Stimulated activated CD8-positive, alpha-beta memory T cell treated with anti-CD3 and anti-CD28 coated beads, Interleukin-15, amount 100 ng/mL, for 4 hours (primary cell): ENCODE data around the gene B2M.
"Not testable (repeated sequence)": the region's sequence is repeated elsewhere in the genome, so short reads cannot be mapped to it uniquely, and the experiment has no call there.

Experiments
- DNase-seq, 2 donors: peaks; one replicate each; pipeline ENCODE4 v3.0.0-alpha.2; 2020; ENCODE audit warnings: low read depth in 2 of 2

B2M gene

GRCh38 chr15:44698641-44699040, 12.7 kb upstream of the B2M start:
- DNase-seq: no peak

GRCh38 chr15:44700676-44701075, 10.6 kb upstream of the B2M start:
- not testable (repeated sequence) for DNase-seq

GRCh38 chr15:44705986-44706385, 5.3 kb upstream of the B2M start:
- DNase-seq: no peak

GRCh38 chr15:44706401-44706800, 4.9 kb upstream of the B2M start:
- DNase-seq: no peak

- no peak for DNase-seq
These were observed 4.2 kb upstream of the B2M start for GRCh38 chr15:44706946-44707636.

GRCh38 chr15:44710236-44711095, 851 bp upstream of the B2M start:
- DNase-seq: no peak

- peak; percentile 44 to 45 for DNase-seq
These were observed 527 bp downstream of the B2M start for GRCh38 chr15:44711743-44712345.

- DNase-seq: peak in 1 of 2 donors; percentile 54
These were observed 1.2 kb downstream of the B2M start for GRCh38 chr15:44712346-44713005.

GRCh38 chr15:44713006-44713966, 2.0 kb downstream of the B2M start:
- no peak for DNase-seq

- no peak for DNase-seq
These were observed 4.0 kb downstream of the B2M start for GRCh38 chr15:44715142-44715796.

- no peak for DNase-seq
These were observed 4.5 kb downstream of the B2M start for GRCh38 chr15:44715797-44716334.

GRCh38 chr15:44716983-44717602, 5.8 kb downstream of the B2M start:
- DNase-seq: no peak

GRCh38 chr15:44718180-44718926, 7.0 kb downstream of the B2M start:
- DNase-seq: no peak

GRCh38 chr15:44718927-44719292, 7.6 kb downstream of the B2M start:
- DNase-seq: no peak

- DNase-seq: no peak
These were observed 8.1 kb downstream of the B2M start for GRCh38 chr15:44719293-44719999.

- DNase-seq: not testable (repeated sequence)
These were observed 8.7 kb downstream of the B2M start for GRCh38 chr15:44720000-44720435.

GRCh38 chr15:44720460-44721176, 9.3 kb downstream of the B2M start:
- no peak for DNase-seq

GRCh38 chr15:44722011-44722410, 10.7 kb downstream of the B2M start:
- no peak for DNase-seq
